Type B pancreatic cell (in vitro differentiated cells): Measurements from ENCODE around the gene DCHS1. TPM values are rescaled to one million over a fixed set of nuclear protein-coding genes. Genes with fewer than 3 reads are reported as not detected.

Experiments
- DNase-seq: peaks from one replicate; pipeline ENCODE4 v3.0.0; 2021; ENCODE audit warnings: mixed read lengths; ENCODE audit not compliant: unreplicated experiment; ENCODE audit errors: extremely low spot score
- H3K27ac Mint-ChIP-seq: 2 replicates; pipeline ENCODE4 v1.8.0; 2021; ENCODE audit warnings: mild to moderate bottlenecking, mixed read lengths
- H3K27me3 Mint-ChIP-seq: 2 replicates; pipeline ENCODE4 v1.8.0; 2021; ENCODE audit warnings: mixed read lengths
- H3K36me3 Mint-ChIP-seq: 2 replicates; pipeline ENCODE4 v1.8.0; 2021; ENCODE audit warnings: mixed read lengths
- H3K4me1 Mint-ChIP-seq: one replicate; pipeline ENCODE4 v1.8.0; 2021; ENCODE audit warnings: mixed read lengths; ENCODE audit not compliant: unreplicated experiment
- H3K4me3 Mint-ChIP-seq: 2 replicates; pipeline ENCODE4 v1.8.0; 2021; ENCODE audit warnings: mild to moderate bottlenecking, mixed read lengths
- H3K9me3 Mint-ChIP-seq: 2 replicates; pipeline ENCODE4 v1.8.0; 2021; ENCODE audit warnings: mixed read lengths
- total RNA-seq: library from RNA; stranded (reverse); gene quantifications from 2 replicates; pipeline ENCODE4 v1.2.1, GENCODE V29; 2021; ENCODE audit warnings: low replicate concordance
- TF ChIP-seq, protein P1 (sequence below): fragments of 200-600 bp; sonication (generic); conservative IDR thresholded peaks from 2 replicates; pipeline ENCODE4 v1.5.0; 2021; ENCODE audit warnings: antibody characterized with exemption, mild to moderate bottlenecking

The DCHS1 gene
- total RNA-seq, 1 donor from 2014 or later, result 54.9 TPM

DNA sequence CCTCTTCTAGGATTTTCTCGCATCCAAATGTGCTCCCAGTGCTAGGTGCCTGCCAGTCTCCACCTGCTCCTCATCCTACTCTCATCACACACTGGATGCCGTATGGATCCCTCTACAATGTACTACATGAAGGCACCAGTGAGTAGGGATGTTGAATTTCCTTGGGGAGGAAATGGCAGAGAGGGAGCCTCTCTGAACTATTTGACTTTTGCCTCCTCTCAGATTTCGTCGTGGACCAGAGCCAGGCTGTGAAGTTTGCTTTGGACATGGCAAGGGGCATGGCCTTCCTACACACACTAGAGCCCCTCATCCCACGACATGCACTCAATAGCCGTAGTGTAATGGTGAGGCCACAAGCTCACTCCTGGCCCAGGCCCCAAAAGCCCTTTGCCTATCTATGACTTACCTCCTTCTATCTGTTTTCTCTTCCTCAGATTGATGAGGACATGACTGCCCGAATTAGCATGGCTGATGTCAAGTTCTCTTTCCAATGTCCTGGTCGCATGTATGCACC lies 46.0 kb downstream of the DCHS1 start:
- H3K27ac Mint-ChIP-seq, result peak overlapping the region; percentile 95
- H3K9me3 Mint-ChIP-seq, result no peaks in the 10 kb centered on the region
- no peaks in the 10 kb centered on the region for H3K27me3 Mint-ChIP-seq
- no peak for DNase-seq
- peaks cover 25% of the 10 kb centered on the region for H3K4me1 Mint-ChIP-seq
- TF ChIP-seq, protein P1, sequence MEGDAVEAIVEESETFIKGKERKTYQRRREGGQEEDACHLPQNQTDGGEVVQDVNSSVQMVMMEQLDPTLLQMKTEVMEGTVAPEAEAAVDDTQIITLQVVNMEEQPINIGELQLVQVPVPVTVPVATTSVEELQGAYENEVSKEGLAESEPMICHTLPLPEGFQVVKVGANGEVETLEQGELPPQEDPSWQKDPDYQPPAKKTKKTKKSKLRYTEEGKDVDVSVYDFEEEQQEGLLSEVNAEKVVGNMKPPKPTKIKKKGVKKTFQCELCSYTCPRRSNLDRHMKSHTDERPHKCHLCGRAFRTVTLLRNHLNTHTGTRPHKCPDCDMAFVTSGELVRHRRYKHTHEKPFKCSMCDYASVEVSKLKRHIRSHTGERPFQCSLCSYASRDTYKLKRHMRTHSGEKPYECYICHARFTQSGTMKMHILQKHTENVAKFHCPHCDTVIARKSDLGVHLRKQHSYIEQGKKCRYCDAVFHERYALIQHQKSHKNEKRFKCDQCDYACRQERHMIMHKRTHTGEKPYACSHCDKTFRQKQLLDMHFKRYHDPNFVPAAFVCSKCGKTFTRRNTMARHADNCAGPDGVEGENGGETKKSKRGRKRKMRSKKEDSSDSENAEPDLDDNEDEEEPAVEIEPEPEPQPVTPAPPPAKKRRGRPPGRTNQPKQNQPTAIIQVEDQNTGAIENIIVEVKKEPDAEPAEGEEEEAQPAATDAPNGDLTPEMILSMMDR, result no peak
- H3K36me3 Mint-ChIP-seq, result peaks cover 17% of the 10 kb centered on the region
- H3K4me3 Mint-ChIP-seq, result peak overlapping the region; percentile 91

DNA sequence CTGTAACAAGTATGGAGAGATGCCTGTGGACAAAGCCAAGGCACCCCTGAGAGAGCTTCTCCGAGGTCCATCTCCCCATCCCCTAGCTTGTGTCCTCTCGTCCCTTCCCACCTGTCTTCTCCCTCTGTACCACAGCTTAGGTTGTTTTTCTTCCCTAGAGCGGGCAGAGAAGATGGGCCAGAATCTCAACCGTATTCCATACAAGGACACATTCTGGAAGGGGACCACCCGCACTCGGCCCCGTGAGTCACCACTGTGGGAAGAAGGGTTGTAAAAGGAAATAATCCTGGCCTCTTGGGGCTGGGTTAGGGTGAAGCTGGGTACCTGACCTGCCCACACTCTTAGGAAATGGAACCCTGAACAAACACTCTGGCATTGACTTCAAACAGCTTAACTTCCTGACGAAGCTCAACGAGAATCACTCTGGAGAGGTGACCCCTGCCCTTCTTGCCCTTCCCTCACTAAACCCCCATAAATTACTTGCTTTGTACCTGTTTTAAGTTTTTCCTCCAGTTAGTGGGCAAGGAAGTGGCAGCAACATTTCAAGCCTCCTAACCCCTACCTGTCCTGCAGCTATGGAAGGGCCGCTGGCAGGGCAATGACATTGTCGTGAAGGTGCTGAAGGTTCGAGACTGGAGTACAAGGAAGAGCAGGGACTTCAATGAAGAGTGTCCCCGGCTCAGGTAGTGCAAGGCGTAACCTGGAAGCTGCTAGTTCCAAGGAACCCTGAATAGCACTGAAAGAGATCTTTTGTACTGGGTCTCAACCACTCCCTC lies 46.7 kb downstream of the DCHS1 start:
- Mint-ChIP-seq H3K27me3 (no peaks in the 10 kb centered on the region), H3K36me3 (peaks cover 17% of the 10 kb centered on the region), H3K4me3 (no peak overlapping the region), H3K9me3 (no peaks in the 10 kb centered on the region), H3K4me1 (peaks cover 25% of the 10 kb centered on the region), H3K27ac (peak overlapping the region; percentile 95)
- TF ChIP-seq, protein P1, result no peak
- no peak for DNase-seq

DNA sequence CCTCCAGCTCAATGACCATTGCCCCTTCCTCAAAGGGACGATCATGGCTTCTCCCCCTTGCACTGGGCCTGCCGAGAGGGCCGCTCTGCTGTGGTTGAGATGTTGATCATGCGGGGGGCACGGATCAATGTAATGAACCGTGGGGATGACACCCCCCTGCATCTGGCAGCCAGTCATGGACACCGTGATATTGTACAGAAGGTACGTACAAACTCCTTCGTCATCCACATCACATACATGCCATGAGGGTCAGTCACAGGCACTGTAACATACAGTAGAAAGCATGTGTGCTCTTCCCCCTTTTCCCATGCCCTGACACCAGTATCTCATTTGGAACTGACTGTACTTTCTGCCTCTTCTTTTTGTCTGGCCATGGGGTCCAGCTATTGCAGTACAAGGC lies 47.6 kb downstream of the DCHS1 start:
- peaks cover 25% of the 10 kb centered on the region for H3K4me1 Mint-ChIP-seq
- TF ChIP-seq, protein P1, result no peak
- peak overlapping the region; percentile 94 for H3K27ac Mint-ChIP-seq
- no peaks in the 10 kb centered on the region for H3K9me3 Mint-ChIP-seq
- no peaks in the 10 kb centered on the region for H3K27me3 Mint-ChIP-seq
- peaks cover 17% of the 10 kb centered on the region for H3K36me3 Mint-ChIP-seq
- DNase-seq, result no peak
- no peak overlapping the region for H3K4me3 Mint-ChIP-seq

DNA sequence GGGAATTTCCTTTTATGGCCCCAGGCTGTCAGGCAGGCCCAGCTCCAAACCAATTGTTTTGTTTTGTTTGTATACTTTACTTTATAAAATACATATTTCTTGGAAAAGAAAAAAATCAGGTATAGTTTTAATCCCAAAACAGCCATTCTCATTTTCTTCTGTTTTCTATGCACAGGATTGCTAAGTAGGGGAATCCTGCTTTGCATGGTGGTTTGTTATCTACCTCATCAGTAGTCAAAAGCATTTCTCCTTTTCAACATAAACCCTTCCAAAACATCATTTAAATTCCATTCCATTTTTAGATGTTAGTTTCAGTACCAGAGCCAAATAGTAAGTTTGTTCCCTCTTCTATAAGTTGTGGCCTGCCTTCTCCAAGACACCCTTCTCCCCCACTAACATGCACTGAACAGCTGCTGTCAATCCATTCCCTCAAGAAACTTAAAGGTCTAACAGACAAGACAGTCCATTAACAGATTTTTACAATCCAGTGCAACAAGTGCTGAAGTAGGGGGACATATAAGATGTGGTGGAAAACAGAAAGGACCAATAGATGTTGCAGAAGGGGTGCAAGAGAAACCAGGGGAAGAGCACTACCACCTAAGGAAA lies 48.3 kb downstream of the DCHS1 start:
- DNase-seq, result no peak
- H3K9me3 Mint-ChIP-seq, result no peaks in the 10 kb centered on the region
- peaks cover 17% of the 10 kb centered on the region for H3K36me3 Mint-ChIP-seq
- peaks cover 25% of the 10 kb centered on the region for H3K4me1 Mint-ChIP-seq
- H3K27me3 Mint-ChIP-seq, result no peaks in the 10 kb centered on the region
- peak overlapping the region; percentile 94 for H3K27ac Mint-ChIP-seq
- H3K4me3 Mint-ChIP-seq, result peak overlapping the region; percentile 77
- TF ChIP-seq, protein P1, result no peak

DNA sequence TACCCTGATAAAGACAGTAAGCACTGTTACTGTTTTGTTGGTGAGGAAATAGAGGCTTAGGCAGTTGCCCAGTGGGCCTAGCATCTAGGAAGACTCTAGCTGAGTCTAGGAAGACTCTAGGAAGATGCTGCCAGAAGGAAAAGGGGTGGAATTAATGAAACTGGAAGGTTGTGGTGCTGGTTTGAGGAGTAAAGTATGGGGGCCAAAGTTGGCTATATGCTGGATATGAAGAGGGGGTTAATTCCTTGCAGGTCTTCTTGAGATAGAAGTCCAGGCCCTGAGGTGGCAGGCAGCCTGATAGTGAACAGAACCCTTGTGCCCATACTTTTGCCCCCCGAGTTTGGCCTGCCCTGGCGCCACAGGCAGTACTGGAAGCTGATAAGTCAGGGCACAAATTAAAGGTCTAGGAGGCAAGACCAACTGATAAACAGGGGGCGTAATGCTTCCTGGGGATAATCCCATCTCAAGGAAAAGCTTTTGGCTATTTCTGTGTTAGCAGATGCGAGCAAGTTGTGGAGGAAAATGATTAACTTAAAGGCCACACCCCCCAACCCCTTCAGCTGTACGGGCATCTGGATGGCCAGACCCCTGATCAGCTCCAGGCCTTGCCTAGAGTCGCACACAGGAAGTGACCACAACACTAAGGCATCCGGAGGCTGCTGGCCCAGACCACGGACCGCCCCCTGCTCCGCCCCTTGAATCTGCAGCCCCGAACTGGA lies 49.0 kb downstream of the DCHS1 start:
- TF ChIP-seq, protein P1, result no peak
- H3K4me3 Mint-ChIP-seq, result peak overlapping the region; percentile 77

More for the DNA sequence above, 49.0 kb downstream of the DCHS1 start:
- H3K4me1 Mint-ChIP-seq, result peaks cover 30% of the 10 kb centered on the region
- peak overlapping the region; percentile 94 for H3K27ac Mint-ChIP-seq
- H3K27me3 Mint-ChIP-seq, result no peaks in the 10 kb centered on the region
- H3K36me3 Mint-ChIP-seq, result peaks cover 17% of the 10 kb centered on the region
- DNase-seq, result peak; percentile 87
- no peaks in the 10 kb centered on the region for H3K9me3 Mint-ChIP-seq
